SK-N-SH treated with all-trans-retinoic acid at 6 μM for 48 hours (cell line): ENCODE measurements around the gene CES3.

Source experiments
- ATAC-seq: fragments of 200-7000 bp; cut with Tn5 transposase; 3 replicates; pipeline ENCODE4 v1.9.1; 2020; ENCODE audit warnings: mild to moderate bottlenecking, moderate library complexity
- ARNTL ChIP-seq: fragments of 450-650 bp; formaldehyde crosslinking; IDR thresholded peaks from 2 replicates; pipeline ENCODE4 v1.5.0; 2020; ENCODE audit warnings: low read depth, mild to moderate bottlenecking, moderate library complexity, borderline replicate concordance
- CSDC2 ChIP-seq: fragments of 250-450 bp; sonication (Bioruptor Pico); IDR thresholded peaks from 2 replicates; pipeline ENCODE4 v1.5.0; 2020; ENCODE audit warnings: mild to moderate bottlenecking, moderate library complexity
- CSRNP3 ChIP-seq: fragments of 250-450 bp; sonication (Bioruptor Pico); IDR thresholded peaks from 2 replicates; pipeline ENCODE4 v1.5.1; 2021; ENCODE audit warnings: mild to moderate bottlenecking, moderate library complexity
- GLIS3 ChIP-seq: fragments of 250-450 bp; sonication (Bioruptor Pico); IDR thresholded peaks from 2 replicates; pipeline ENCODE4 v1.5.0; 2020; ENCODE audit warnings: mild to moderate bottlenecking, moderate library complexity
- ISL1 ChIP-seq: fragments of 250-450 bp; sonication (Bioruptor Pico); IDR thresholded peaks from 2 replicates; pipeline ENCODE4 v2.1.2; 2022; ENCODE audit warnings: mild to moderate bottlenecking, moderate library complexity
- OSR1 ChIP-seq: fragments of 250-450 bp; sonication (Bioruptor Pico); IDR thresholded peaks from 2 replicates; pipeline ENCODE4 v1.8.0; 2022; ENCODE audit warnings: moderate library complexity, mild to moderate bottlenecking, inconsistent platforms
- PATZ1 ChIP-seq: fragments of 250-450 bp; sonication (Bioruptor Pico); IDR thresholded peaks from 2 replicates; pipeline ENCODE4 v1.8.0; 2020; ENCODE audit warnings: mild to moderate bottlenecking, moderate library complexity, borderline replicate concordance
- POU6F1 ChIP-seq: fragments of 250-450 bp; sonication (Bioruptor Pico); IDR thresholded peaks from 2 replicates; pipeline ENCODE4 v1.8.0; 2021; ENCODE audit warnings: low read depth, mild to moderate bottlenecking, moderate library complexity, borderline replicate concordance
- PPARA ChIP-seq: fragments of 250-450 bp; sonication (Bioruptor Pico); IDR thresholded peaks from 2 replicates; pipeline ENCODE4 v1.5.0; 2020; ENCODE audit warnings: mild to moderate bottlenecking, borderline replicate concordance
- RARB ChIP-seq: fragments of 250-450 bp; sonication (Bioruptor Pico); IDR thresholded peaks from 2 replicates; pipeline ENCODE4 v1.8.0; 2021; ENCODE audit warnings: mild to moderate bottlenecking, moderate library complexity
- TOX ChIP-seq: fragments of 250-450 bp; sonication (Bioruptor Pico); IDR thresholded peaks from 2 replicates; pipeline ENCODE4 v1.8.0; 2021; ENCODE audit warnings: mild to moderate bottlenecking, moderate library complexity, borderline replicate concordance
- TSHZ2 ChIP-seq: fragments of 250-450 bp; sonication (Bioruptor Pico); IDR thresholded peaks from 2 replicates; pipeline ENCODE4 v1.5.0; 2020; ENCODE audit warnings: mild to moderate bottlenecking, moderate library complexity
- ZC3H10 ChIP-seq: fragments of 250-450 bp; sonication (Bioruptor Pico); IDR thresholded peaks from 2 replicates; pipeline ENCODE4 v1.5.1; 2021; ENCODE audit warnings: mild to moderate bottlenecking, moderate library complexity
- ZFP3 ChIP-seq: fragments of 250-450 bp; sonication (Bioruptor Pico); IDR thresholded peaks from 2 replicates; pipeline ENCODE4 v1.5.0; 2020; ENCODE audit warnings: mild to moderate bottlenecking, moderate library complexity
- ZFP30 ChIP-seq: fragments of 450-650 bp; formaldehyde crosslinking; IDR thresholded peaks from 2 replicates; pipeline ENCODE4 v1.5.0; 2022; ENCODE audit warnings: mild to moderate bottlenecking, moderate library complexity
- ZNF565 ChIP-seq: fragments of 450-650 bp; formaldehyde crosslinking; conservative IDR thresholded peaks from 2 replicates; pipeline ENCODE4 v1.5.0; 2020; ENCODE audit warnings: low read depth, mild to moderate bottlenecking, moderate library complexity
- ZNF70 ChIP-seq: fragments of 450-650 bp; formaldehyde crosslinking; IDR thresholded peaks from 2 replicates; pipeline ENCODE4 v1.5.0; 2020; ENCODE audit warnings: mild to moderate bottlenecking, moderate library complexity

The CES3 gene

GRCh38 chr16:66915041-66915440 lies 46.0 kb upstream of the CES3 start:
- no peak for ATAC-seq
- no peak for TF ChIP-seq PPARA (CRISPR knock-in tag)
- TF ChIP-seq POU6F1: no peak
- no peak for TF ChIP-seq CSRNP3 (CRISPR knock-in tag)
- TF ChIP-seq GLIS3 (CRISPR knock-in tag): no peak
- no peak for TF ChIP-seq ZNF565 (CRISPR knock-in tag)
- TF ChIP-seq TSHZ2 (CRISPR knock-in tag): no peak
- no peak for TF ChIP-seq CSDC2
- TF ChIP-seq ZC3H10 (CRISPR knock-in tag): no peak
- TF ChIP-seq ISL1 (CRISPR knock-in tag): no peak
- no peak for TF ChIP-seq OSR1
- no peak for TF ChIP-seq ZFP3 (CRISPR knock-in tag)

GRCh38 chr16:66916518-66916917 lies 44.5 kb upstream of the CES3 start:
- TF ChIP-seq OSR1 (no peak), ARNTL (CRISPR knock-in tag) (no peak), POU6F1 (no peak), CSRNP3 (CRISPR knock-in tag) (no peak), TSHZ2 (CRISPR knock-in tag) (no peak), PATZ1 (CRISPR knock-in tag) (no peak), TOX (CRISPR knock-in tag) (no peak), GLIS3 (CRISPR knock-in tag) (no peak), ZC3H10 (CRISPR knock-in tag) (no peak), CSDC2 (no peak), ZNF70 (CRISPR knock-in tag) (no peak), RARB (CRISPR knock-in tag) (no peak), ISL1 (CRISPR knock-in tag) (no peak), PPARA (CRISPR knock-in tag) (no peak), ZFP30 (CRISPR knock-in tag) (no peak)
- no peak for ATAC-seq
